HEK293T (cell line): ENCODE data around the gene CFTR.

ENCODE experiments used
- ARNT ChIP-seq: fragments of 450-650 bp; IDR thresholded peaks from 2 replicates; pipeline ENCODE4 v1.6.1; 2017; ENCODE audit warnings: mild to moderate bottlenecking
- BHLHE40 ChIP-seq: fragments of 450-650 bp; IDR thresholded peaks from 2 replicates; pipeline ENCODE4 v1.6.1; 2016; ENCODE audit warnings: mild to moderate bottlenecking, moderate library complexity, borderline replicate concordance
- ELF4 ChIP-seq: fragments of 450-650 bp; IDR thresholded peaks from 2 replicates; pipeline ENCODE4 v1.6.1; 2017; ENCODE audit warnings: antibody characterized with exemption
- FOXA1 ChIP-seq: fragments of 450-650 bp; IDR thresholded peaks from 2 replicates; pipeline ENCODE4 v1.6.1; 2016; ENCODE audit warnings: mild to moderate bottlenecking
- FOXK2 ChIP-seq: fragments of 450-650 bp; IDR thresholded peaks from 2 replicates; pipeline ENCODE4 v1.6.1; 2016; ENCODE audit warnings: mild to moderate bottlenecking
- FOXM1 ChIP-seq: fragments of 450-650 bp; IDR thresholded peaks from 2 replicates; pipeline ENCODE4 v1.6.1; 2017; ENCODE audit warnings: mild to moderate bottlenecking, borderline replicate concordance
- HDGF ChIP-seq: fragments of 450-650 bp; IDR thresholded peaks from 2 replicates; pipeline ENCODE4 v1.6.1; 2017; ENCODE audit warnings: antibody characterized with exemption, borderline replicate concordance
- L3MBTL2 ChIP-seq: fragments of 450-650 bp; conservative IDR thresholded peaks from 2 replicates; pipeline ENCODE4 v1.6.1; 2016; ENCODE audit warnings: mild to moderate bottlenecking
- NFRKB ChIP-seq: fragments of 450-650 bp; IDR thresholded peaks from 2 replicates; pipeline ENCODE4 v1.6.1; 2016; ENCODE audit warnings: mild to moderate bottlenecking, moderate library complexity
- PKNOX1 ChIP-seq: fragments of 450-650 bp; IDR thresholded peaks from 2 replicates; pipeline ENCODE4 v1.6.1; 2016
- SP1 ChIP-seq: fragments of 450-650 bp; IDR thresholded peaks from 2 replicates; pipeline ENCODE4 v1.6.1; 2017
- SUZ12 ChIP-seq: fragments of 450-650 bp; IDR thresholded peaks from 2 replicates; pipeline ENCODE4 v1.6.1; 2016; ENCODE audit warnings: mild to moderate bottlenecking
- TARDBP ChIP-seq: fragments of 450-650 bp; IDR thresholded peaks from 2 replicates; pipeline ENCODE4 v1.6.1; 2016
- ZNF384 ChIP-seq: fragments of 450-650 bp; IDR thresholded peaks from 2 replicates; pipeline ENCODE4 v1.6.1; 2016

GRCh38 chr7:117592011-117592635 is 112.3 kb downstream of the CFTR start:
- TF ChIP-seq TARDBP: no peak
- no peak for TF ChIP-seq PKNOX1
- no peak for TF ChIP-seq FOXM1
- no peak for TF ChIP-seq FOXA1
- no peak for TF ChIP-seq SP1
- no peak for TF ChIP-seq FOXK2
- TF ChIP-seq HDGF: no peak
- no peak for TF ChIP-seq NFRKB
- no peak for TF ChIP-seq ELF4
- no peak for TF ChIP-seq ARNT
- TF ChIP-seq SUZ12: no peak
- no peak for TF ChIP-seq BHLHE40
- no peak for TF ChIP-seq L3MBTL2
- TF ChIP-seq ZNF384: no peak
